Hepatocyte (in vitro differentiated cells): ENCODE results near the gene TULP4. TPM values are rescaled to one million over a fixed set of nuclear protein-coding genes. Genes with fewer than 3 reads are reported as not detected.
A peak's percentile ranks its signal among the peaks of the same experiment; 100 is the strongest.

Source experiments
- DNase-seq: peaks from one replicate; pipeline ENCODE4 v3.0.0-alpha.2; 2016; ENCODE audit warnings: low spot score
- H2AFZ ChIP-seq: fragments of 200-600 bp; sonication (generic); 2 replicates; pipeline ENCODE4 v1.6.0; 2016; ENCODE audit warnings: antibody characterized with exemption, mild to moderate bottlenecking
- H3K27ac ChIP-seq: fragments of 200-600 bp; sonication (generic); 2 replicates; pipeline ENCODE4 v1.5.1; 2016; ENCODE audit warnings: mild to moderate bottlenecking
- H3K27me3 ChIP-seq: fragments of 200-600 bp; sonication (generic); 2 replicates; pipeline ENCODE4 v1.6.1; 2016
- H3K36me3 ChIP-seq: fragments of 200-600 bp; sonication (generic); replicated peaks from 2 replicates; pipeline ENCODE4 v1.5.1; 2016; ENCODE audit warnings: low read depth; ENCODE audit not compliant: insufficient read depth
- H3K4me1 ChIP-seq: fragments of 200-600 bp; sonication (generic); 2 replicates; pipeline ENCODE4 v1.5.1; 2016; ENCODE audit warnings: mild to moderate bottlenecking, moderate library complexity; ENCODE audit not compliant: insufficient read depth
- H3K4me2 ChIP-seq: fragments of 200-600 bp; sonication (generic); 2 replicates; pipeline ENCODE4 v1.6.0; 2016
- H3K4me3 ChIP-seq: fragments of 200-600 bp; sonication (generic); 2 replicates; pipeline ENCODE4 v1.5.1; 2016; ENCODE audit warnings: mild to moderate bottlenecking
- H3K79me2 ChIP-seq: fragments of 200-600 bp; sonication (generic); 2 replicates; pipeline ENCODE4 v1.6.0; 2017; ENCODE audit warnings: mild to moderate bottlenecking
- H3K9me2 ChIP-seq: fragments of 200-600 bp; sonication (generic); replicated peaks from 2 replicates; pipeline ENCODE4 v1.6.0; 2017; ENCODE audit warnings: mild to moderate bottlenecking; ENCODE audit not compliant: insufficient read depth
- H3K9me3 ChIP-seq: fragments of 200-600 bp; sonication (generic); 2 replicates; pipeline ENCODE4 v1.5.1; 2016; ENCODE audit warnings: low read depth, mild to moderate bottlenecking
- H4K20me1 ChIP-seq: fragments of 200-600 bp; sonication (generic); 2 replicates; pipeline ENCODE4 v1.6.0; 2016; ENCODE audit warnings: mild to moderate bottlenecking; ENCODE audit not compliant: insufficient read depth, poor library complexity, severe bottlenecking
- CTCF ChIP-seq: fragments of 200-600 bp; sonication (generic); IDR thresholded peaks from 2 replicates; pipeline ENCODE4 v1.5.1; 2016; ENCODE audit warnings: antibody characterized with exemption, mild to moderate bottlenecking; ENCODE audit not compliant: poor library complexity
- EZH2 ChIP-seq: fragments of 200-600 bp; sonication (generic); IDR thresholded peaks from 2 replicates; pipeline ENCODE4 v1.6.1; 2016; ENCODE audit warnings: antibody characterized with exemption, mild to moderate bottlenecking, borderline replicate concordance
- EZH2phosphoT487 ChIP-seq: fragments of 200-600 bp; sonication (generic); IDR thresholded peaks from one replicate; pipeline ENCODE4 v1.6.1; 2018; ENCODE audit warnings: antibody characterized with exemption, mild to moderate bottlenecking, low read depth, moderate library complexity; ENCODE audit not compliant: unreplicated experiment, severe bottlenecking
- WGBS: methylation state at CpG from one replicate; pipeline ENCODE4 v1.1.6; 2016; ENCODE audit warnings: low lambda C conversion rate; ENCODE audit errors: missing lambda C conversion rate; 5-methylcytosine and 5-hydroxymethylcytosine counted together
- polyA plus RNA-seq: library from polyadenylated mRNA; unstranded; fragments of >200 nt; fragmentation: Nextera tagmentation; extraction: Ambion mirVana; gene quantifications from 2 replicates; pipeline ENCODE4 v1.2.1, GENCODE V29; 2016
- total RNA-seq: library from RNA; depleted of rRNA; stranded (reverse); fragments of >200 nt; gene quantifications from 2 replicates; pipeline ENCODE4 v1.2.3, GENCODE V29; 2014

The TULP4 gene
- total and polyA plus RNA-seq, 2 experiments from 2014 or later: 30.1 to 129 TPM

- Histone ChIP-seq H3K27me3 (no peaks in the 10 kb centered on the region), H3K4me2 (no peak overlapping the region), H3K4me3 (no peak overlapping the region), H3K4me1 (no peaks in the 10 kb centered on the region), H3K9me2 (no peaks in the 10 kb centered on the region), H2AFZ (no peak overlapping the region), H3K79me2 (peaks cover 72% of the 10 kb centered on the region), H3K36me3 (no peaks in the 10 kb centered on the region), H3K27ac (no peak overlapping the region), H4K20me1 (no peaks in the 10 kb centered on the region), H3K9me3 (no peaks in the 10 kb centered on the region)
- no peak for DNase-seq
- TF ChIP-seq CTCF (no peak), EZH2phosphoT487 (no peak), EZH2 (no peak)
- 83% methylated on average over 3 of the region's 3 CpGs for WGBS
These were observed 3.8 kb downstream of the TULP4 start for GRCh38 chr6:158316022-158316421.

- H4K20me1 ChIP-seq: no peaks in the 10 kb centered on the region
- no peak overlapping the region for H3K4me3 ChIP-seq
These were observed 9.7 kb downstream of the TULP4 start for GRCh38 chr6:158321960-158322359.

GRCh38 chr6:158322400-158322723 lies 10.1 kb downstream of the TULP4 start:
- H3K9me2 ChIP-seq: no peaks in the 10 kb centered on the region
- H3K4me2 ChIP-seq: peak overlapping the region; percentile 52
- no peak overlapping the region for H3K4me3 ChIP-seq
- H3K9me3 ChIP-seq: no peaks in the 10 kb centered on the region
- no peaks in the 10 kb centered on the region for H3K27me3 ChIP-seq
- H3K4me1 ChIP-seq: peaks cover 25% of the 10 kb centered on the region
- DNase-seq: no peak
- H3K36me3 ChIP-seq: no peaks in the 10 kb centered on the region
- TF ChIP-seq EZH2 (no peak), EZH2phosphoT487 (no peak), CTCF (no peak)
- H2AFZ ChIP-seq: no peak overlapping the region
- peak overlapping the region; percentile 84 for H3K27ac ChIP-seq
- no peaks in the 10 kb centered on the region for H4K20me1 ChIP-seq
- H3K79me2 ChIP-seq: peaks cover 75% of the 10 kb centered on the region

More at GRCh38 chr6:158321960-158322359, 9.7 kb downstream of the TULP4 start:
- TF ChIP-seq EZH2: no peak
- no peak for TF ChIP-seq EZH2phosphoT487
- no peak for TF ChIP-seq CTCF
- H2AFZ ChIP-seq: no peak overlapping the region
- H3K27ac ChIP-seq: peak overlapping the region; percentile 84
- H3K4me2 ChIP-seq: peak overlapping the region; percentile 52
- H3K27me3 ChIP-seq: no peaks in the 10 kb centered on the region
- H3K9me3 ChIP-seq: no peaks in the 10 kb centered on the region
- H3K79me2 ChIP-seq: peaks cover 73% of the 10 kb centered on the region
- peak; percentile 40 for DNase-seq
- no peaks in the 10 kb centered on the region for H3K36me3 ChIP-seq
- H3K4me1 ChIP-seq: peaks cover 25% of the 10 kb centered on the region
- H3K9me2 ChIP-seq: no peaks in the 10 kb centered on the region
